Right atrium auricular region (tissue), 2 donors: Measurements from ENCODE around the gene CST9. TPM values are rescaled to one million over a fixed set of nuclear protein-coding genes. Genes with fewer than 3 reads are reported as not detected.

Experiments used
- DNase-seq: peaks from one replicate; pipeline ENCODE4 v3.0.0-alpha.2; 2019; ENCODE audit warnings: low spot score
- H3K27ac ChIP-seq, 2 donors: fragments of 200-600 bp; sonication (generic); 1 replicate in 1 of 2; 2 replicates in 1 of 2; pipeline ENCODE4 v1.5.1; 2016 to 2019
- H3K27me3 ChIP-seq, 2 donors: fragments of 200-600 bp; sonication (generic); one replicate each; pipeline versions ENCODE4 v1.5.1 to v1.6.0; 2017 to 2019
- H3K36me3 ChIP-seq: fragments of 200-600 bp; sonication (generic); one replicate; pipeline ENCODE4 v1.5.1; 2016
- H3K4me1 ChIP-seq, 2 donors: fragments of 200-600 bp; sonication (generic); one replicate each; pipeline versions ENCODE4 v1.5.1 to v1.6.0; 2017 to 2019
- H3K4me3 ChIP-seq, 2 donors: fragments of 200-600 bp; sonication (generic); 1 replicate in 1 of 2; 2 replicates in 1 of 2; pipeline ENCODE4 v1.5.1; 2017 to 2019; ENCODE audit warnings: mild to moderate bottlenecking in 1 of 2, moderate library complexity in 1 of 2
- H3K9me3 ChIP-seq, 2 donors: fragments of 200-600 bp; sonication (generic); one replicate each; pipeline ENCODE4 v1.5.1; 2019
- CTCF ChIP-seq, 2 donors: fragments of 200-600 bp; sonication (generic); IDR thresholded peaks; one replicate each; pipeline ENCODE4 v1.5.1; 2019; ENCODE audit warnings: antibody characterized with exemption in 2 of 2
- total RNA-seq, 2 donors: library from RNA; depleted of rRNA; stranded (reverse); fragments of >200 nt; gene quantifications; one replicate each; pipeline ENCODE4 v1.1.0, GENCODE V29; 2016

The CST9 gene
- total RNA-seq, 2 donors from 2014 or later = not detected

- no peak for TF ChIP-seq CTCF (IDR thresholded peaks at IDR 0.05)
- Histone ChIP-seq H3K36me3 (no peaks in the 10 kb centered on the region), H3K4me3 (no peak overlapping the region), H3K27ac (no peak overlapping the region), H3K27me3 (no peaks in the 10 kb centered on the region), H3K9me3 (no peaks in the 10 kb centered on the region), H3K4me1 (peaks cover 0 to 13% of the 10 kb centered on the region in 2 donors)
- DNase-seq = no peak
Measured at GRCh38 chr20:23646106-23646873, 40.6 kb upstream of the CST9 start.

- H3K27ac ChIP-seq = no peak overlapping the region
- no peaks in the 10 kb centered on the region for H3K9me3 ChIP-seq
- no peak for DNase-seq
- peaks cover 0 to 13% of the 10 kb centered on the region in 2 donors for H3K4me1 ChIP-seq
- no peaks in the 10 kb centered on the region for H3K36me3 ChIP-seq
- no peaks in the 10 kb centered on the region for H3K27me3 ChIP-seq
- no peak overlapping the region for H3K4me3 ChIP-seq
- TF ChIP-seq CTCF (IDR thresholded peaks at IDR 0.05) = no peak
Measured at GRCh38 chr20:23645575-23645974, 39.9 kb upstream of the CST9 start.

GRCh38 chr20:23644164-23644563 lies 38.4 kb upstream of the CST9 start:
- Histone ChIP-seq H3K4me3 (no peak overlapping the region), H3K9me3 (no peaks in the 10 kb centered on the region), H3K36me3 (no peaks in the 10 kb centered on the region), H3K4me1 (peaks cover 0 to 13% of the 10 kb centered on the region in 2 donors), H3K27me3 (no peaks in the 10 kb centered on the region), H3K27ac (no peak overlapping the region)
- no peak for DNase-seq
- no peak for TF ChIP-seq CTCF (IDR thresholded peaks at IDR 0.05)

- no peak for DNase-seq
- no peak overlapping the region for H3K4me3 ChIP-seq
- H3K4me1 ChIP-seq = peaks cover 0 to 13% of the 10 kb centered on the region in 2 donors
- no peaks in the 10 kb centered on the region for H3K27me3 ChIP-seq
- H3K36me3 ChIP-seq = no peaks in the 10 kb centered on the region
- H3K9me3 ChIP-seq = no peaks in the 10 kb centered on the region
- H3K27ac ChIP-seq = no peak overlapping the region
- TF ChIP-seq CTCF (IDR thresholded peaks at IDR 0.05) = no peak
Measured at GRCh38 chr20:23643659-23644058, 37.9 kb upstream of the CST9 start.

- no peak overlapping the region for H3K4me3 ChIP-seq
- H3K27me3 ChIP-seq = no peaks in the 10 kb centered on the region
- H3K27ac ChIP-seq = no peak overlapping the region
- DNase-seq = no peak
- no peak for TF ChIP-seq CTCF (IDR thresholded peaks at IDR 0.05)
- no peaks in the 10 kb centered on the region for H3K9me3 ChIP-seq
- H3K4me1 ChIP-seq = peaks cover 0 to 13% of the 10 kb centered on the region in 2 donors
- no peaks in the 10 kb centered on the region for H3K36me3 ChIP-seq
Measured at GRCh38 chr20:23641936-23642751, 36.4 kb upstream of the CST9 start.
